GM18868 (cell line): ENCODE data around the gene TPSB2.

Experiments used
- ATAC-seq: cut with Tn5 transposase; IDR thresholded peaks from one replicate; pipeline ENCODE4 v1.9.1; 2021; ENCODE audit warnings: mild to moderate bottlenecking, moderate library complexity; ENCODE audit not compliant: unreplicated experiment

The TPSB2 gene

GRCh38 chr16:1221628-1222552, 8.1 kb downstream of the TPSB2 start:
- ATAC-seq, result no peak

DNA sequence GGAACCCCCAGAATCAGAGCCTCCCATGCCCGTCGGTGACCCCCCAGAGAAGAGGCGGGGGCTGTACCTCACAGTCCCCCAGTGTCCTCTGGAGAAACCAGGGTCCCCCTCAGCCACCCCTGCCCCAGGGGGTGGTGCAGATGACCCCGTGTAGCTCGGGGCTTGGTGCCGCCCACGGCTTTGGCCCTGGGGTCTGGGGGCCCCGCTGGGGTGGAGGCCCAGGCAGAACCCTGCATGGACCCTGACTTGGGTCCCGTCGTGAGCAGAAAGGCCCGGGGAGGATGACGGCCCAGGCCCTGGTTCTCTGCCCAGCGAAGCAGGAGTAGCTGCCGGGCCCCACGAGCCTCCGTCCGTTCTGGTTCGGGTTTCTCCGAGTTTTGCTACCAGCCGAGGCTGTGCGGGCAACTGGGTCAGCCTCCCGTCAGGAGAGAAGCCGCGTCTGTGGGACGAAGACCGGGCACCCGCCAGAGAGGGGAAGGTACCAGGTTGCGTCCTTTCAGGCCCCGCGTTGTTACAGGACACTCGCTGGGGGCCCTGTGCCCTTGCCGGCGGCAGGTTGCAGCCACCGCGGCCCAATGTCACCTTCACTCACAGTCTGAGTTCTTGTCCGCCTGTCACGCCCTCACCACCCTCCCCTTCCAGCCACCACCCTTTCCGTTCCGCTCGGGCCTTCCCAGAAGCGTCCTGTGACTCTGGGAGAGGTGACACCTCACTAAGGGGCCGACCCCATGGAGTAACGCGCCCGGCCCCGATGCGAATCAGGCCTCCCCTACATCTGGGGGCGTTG, 8.9 kb downstream of the TPSB2 start:
- no peak for ATAC-seq

DNA sequence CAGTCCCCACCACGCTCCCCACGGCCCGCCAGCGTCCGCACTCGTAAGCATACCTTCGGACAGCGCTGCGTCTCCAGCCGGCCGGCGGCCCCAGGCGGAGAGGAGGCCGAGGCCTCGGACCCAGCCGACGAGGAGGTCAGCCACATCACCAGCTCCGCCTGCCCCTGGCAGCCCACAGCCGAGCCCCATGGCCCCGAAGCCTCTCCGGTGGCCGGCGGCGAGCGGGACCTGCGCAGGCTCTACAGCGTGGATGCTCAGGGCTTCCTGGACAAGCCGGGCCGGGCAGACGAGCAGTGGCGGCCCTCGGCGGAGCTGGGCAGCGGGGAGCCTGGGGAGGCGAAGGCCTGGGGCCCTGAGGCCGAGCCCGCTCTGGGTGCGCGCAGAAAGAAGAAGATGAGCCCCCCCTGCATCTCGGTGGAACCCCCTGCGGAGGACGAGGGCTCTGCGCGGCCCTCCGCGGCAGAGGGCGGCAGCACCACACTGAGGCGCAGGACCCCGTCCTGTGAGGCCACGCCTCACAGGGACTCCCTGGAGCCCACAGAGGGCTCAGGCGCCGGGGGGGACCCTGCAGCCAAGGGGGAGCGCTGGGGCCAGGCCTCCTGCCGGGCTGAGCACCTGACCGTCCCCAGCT, 9.8 kb downstream of the TPSB2 start:
- no peak for ATAC-seq

GRCh38 chr16:1218930-1219611, 10.9 kb downstream of the TPSB2 start:
- no peak for ATAC-seq

GRCh38 chr16:1218061-1218929, 11.7 kb downstream of the TPSB2 start:
- ATAC-seq, result no peak

DNA sequence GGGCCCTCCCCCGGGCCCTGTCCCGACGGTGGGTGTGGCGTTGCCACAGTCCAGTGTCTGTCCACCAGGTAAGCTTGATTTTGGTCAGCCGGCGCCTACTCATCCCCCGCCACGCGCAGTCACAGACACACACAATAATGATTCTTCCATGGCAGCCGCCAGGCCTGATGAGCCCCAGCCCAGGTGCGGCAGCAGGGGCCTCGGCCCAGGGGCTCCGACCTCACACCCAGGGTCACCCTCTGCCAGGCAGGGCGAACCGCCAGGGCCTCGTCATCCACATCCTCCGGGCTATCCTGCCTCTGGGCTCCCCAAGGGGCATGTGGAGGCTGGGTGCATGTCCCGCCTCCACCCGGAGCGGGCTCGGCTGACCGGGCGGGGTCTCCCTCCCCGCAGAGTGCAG, 12.5 kb downstream of the TPSB2 start:
- ATAC-seq, result no peak

DNA sequence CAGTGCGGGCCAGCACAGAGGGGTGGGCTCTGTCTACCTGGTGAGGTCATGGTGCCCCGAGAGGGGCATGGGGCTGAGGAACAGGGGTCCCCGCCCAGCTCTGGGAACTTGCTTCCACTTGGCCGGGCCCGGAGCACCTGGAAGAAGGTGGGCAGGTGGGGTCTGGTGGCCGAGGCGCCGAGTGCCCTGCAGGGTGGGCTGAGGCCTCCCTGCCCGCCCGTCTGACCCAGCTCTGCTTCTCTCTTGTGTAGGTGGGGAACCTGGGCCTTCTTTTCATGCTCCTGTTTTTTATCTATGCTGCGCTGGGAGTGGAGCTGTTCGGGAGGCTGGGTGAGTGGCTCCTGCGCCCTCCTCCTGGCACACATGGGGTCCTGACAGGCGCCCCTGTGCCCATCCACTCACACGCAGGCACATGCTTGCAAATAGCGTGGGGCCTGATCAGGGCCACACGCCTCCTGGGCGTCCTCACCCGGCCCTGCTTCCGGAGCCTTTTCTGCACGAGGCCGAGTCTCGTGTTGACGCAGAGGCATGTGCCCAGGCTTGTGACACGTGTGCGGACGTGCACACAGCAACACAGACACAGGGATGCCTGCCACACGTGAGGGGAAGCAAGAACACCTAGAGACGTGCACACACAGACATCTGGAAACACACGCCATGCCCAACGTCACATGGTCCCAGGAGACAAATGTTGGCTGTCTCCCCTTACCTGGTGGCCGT, 13.1 kb downstream of the TPSB2 start:
- ATAC-seq, result no peak

DNA sequence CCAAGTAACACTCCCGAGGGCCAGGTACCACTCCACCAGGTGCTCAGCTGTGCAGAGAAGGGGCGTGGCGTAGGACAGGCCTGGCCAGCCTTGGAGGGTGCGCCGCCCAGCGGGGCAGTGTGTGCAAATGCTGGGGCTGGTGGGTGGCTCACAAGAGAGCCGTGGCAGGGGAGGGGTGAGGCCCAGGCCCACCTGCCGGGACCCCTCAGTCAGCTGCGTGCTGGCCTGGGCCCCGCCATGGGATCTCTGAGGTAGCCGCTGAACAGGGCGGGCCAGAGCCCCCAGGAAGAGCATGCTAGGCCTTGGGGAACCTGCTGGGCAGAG, 13.7 kb downstream of the TPSB2 start:
- ATAC-seq, result no peak

GRCh38 chr16:1215574-1216295, 14.2 kb downstream of the TPSB2 start:
- ATAC-seq, result no peak

GRCh38 chr16:1214719-1215118, 15.3 kb downstream of the TPSB2 start:
- no peak for ATAC-seq

GRCh38 chr16:1213796-1214372, 16.1 kb downstream of the TPSB2 start:
- no peak for ATAC-seq

DNA sequence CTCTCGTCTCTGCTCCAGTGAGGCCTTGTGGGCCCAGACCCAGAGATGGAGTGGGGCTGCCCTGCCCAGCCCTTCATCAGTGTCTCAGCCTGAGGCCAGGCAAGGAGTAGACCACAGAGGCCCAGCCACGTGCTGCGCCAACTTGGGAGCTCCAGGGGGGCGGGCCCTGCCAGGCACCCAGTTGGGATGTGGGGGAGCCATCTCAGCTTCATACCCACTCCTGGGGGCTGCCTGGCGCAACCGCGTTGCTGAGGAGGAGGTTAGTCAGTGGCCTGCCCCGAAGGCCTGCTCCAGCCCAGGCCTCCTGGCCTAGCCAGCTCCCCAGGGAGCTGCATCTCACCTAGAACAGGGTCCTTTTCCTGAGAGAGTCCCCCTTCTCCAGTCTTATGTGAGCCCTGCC, 16.8 kb downstream of the TPSB2 start:
- ATAC-seq, result no peak

GRCh38 chr16:1212616-1213194, 17.3 kb downstream of the TPSB2 start:
- ATAC-seq, result no peak

GRCh38 chr16:1211451-1212268, 18.3 kb downstream of the TPSB2 start:
- no peak for ATAC-seq

GRCh38 chr16:1210461-1210860, 19.5 kb downstream of the TPSB2 start:
- ATAC-seq, result no peak

DNA sequence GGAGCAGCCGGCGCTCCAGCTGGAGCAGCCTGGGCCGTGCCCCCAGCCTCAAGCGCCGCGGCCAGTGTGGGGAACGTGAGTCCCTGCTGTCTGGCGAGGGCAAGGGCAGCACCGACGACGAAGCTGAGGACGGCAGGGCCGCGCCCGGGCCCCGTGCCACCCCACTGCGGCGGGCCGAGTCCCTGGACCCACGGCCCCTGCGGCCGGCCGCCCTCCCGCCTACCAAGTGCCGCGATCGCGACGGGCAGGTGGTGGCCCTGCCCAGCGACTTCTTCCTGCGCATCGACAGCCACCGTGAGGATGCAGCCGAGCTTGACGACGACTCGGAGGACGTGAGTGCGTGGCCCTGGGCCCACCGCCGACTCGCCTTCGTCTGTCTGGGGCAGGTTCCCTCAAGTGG, 20.9 kb downstream of the TPSB2 start:
- ATAC-seq, result no peak

DNA sequence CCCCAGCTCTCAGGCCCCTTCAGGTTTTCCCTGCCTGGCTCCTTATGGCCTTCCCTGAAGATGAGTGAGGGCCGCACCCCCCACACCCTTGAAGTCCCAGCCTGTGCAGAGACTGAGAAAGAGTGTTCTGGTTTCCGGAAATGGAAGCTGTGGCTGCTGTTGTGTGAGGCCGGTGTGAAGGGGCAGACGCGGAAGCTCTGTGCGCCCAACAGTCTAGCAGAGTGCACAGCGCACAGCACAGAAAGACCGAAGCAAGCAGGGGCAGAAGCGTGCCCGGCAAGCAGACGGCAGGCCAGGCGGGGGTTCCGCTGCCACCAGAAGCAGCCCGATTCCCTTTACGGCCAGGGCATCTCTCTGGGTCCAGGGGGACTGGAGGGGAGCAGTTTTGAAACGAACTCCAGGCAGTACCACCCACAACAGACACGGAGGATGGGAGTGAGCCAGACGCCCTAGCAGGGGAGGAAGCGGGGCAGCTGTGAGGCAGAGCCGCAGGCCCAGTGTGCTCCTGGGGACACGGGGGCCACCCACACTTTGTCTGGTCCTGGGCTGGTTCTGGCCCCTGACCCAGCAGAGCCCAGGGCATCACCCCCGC, 21.6 kb downstream of the TPSB2 start:
- no peak for ATAC-seq
